HG02571 (cell line): ENCODE data around the gene NCAPG.

Experiments used
- ATAC-seq: cut with Tn5 transposase; IDR thresholded peaks from one replicate; pipeline ENCODE4 v1.9.1; 2021; ENCODE audit warnings: mild to moderate bottlenecking, moderate library complexity; ENCODE audit not compliant: unreplicated experiment

Gene NCAPG

GRCh38 chr4:17810260-17811077, at the start of gene NCAPG, which contains the start of gene DCAF16:
Gene NCAPG (plus strand): TSS chr4:17810979. CDS start chr4:17811078, 99 bp downstream.
Gene DCAF16 (minus strand): TSS chr4:17810757. CDS start chr4:17804141, 6,616 bp downstream.
- ATAC-seq = peak; percentile 91

- ATAC-seq = no peak
These were observed 49.7 kb upstream of the NCAPG start for GRCh38 chr4:17761062-17761461.

- no peak for ATAC-seq
These were observed 48.1 kb upstream of the NCAPG start for GRCh38 chr4:17762726-17763125.

GRCh38 chr4:17763416-17763815, 47.4 kb upstream of the NCAPG start:
- no peak for ATAC-seq

- no peak for ATAC-seq
These were observed 46.8 kb upstream of the NCAPG start for GRCh38 chr4:17763931-17764330.

GRCh38 chr4:17765514-17766286, 45.1 kb upstream of the NCAPG start:
- no peak for ATAC-seq

- no peak for ATAC-seq
These were observed 43.8 kb upstream of the NCAPG start for GRCh38 chr4:17766826-17767458.

GRCh38 chr4:17769406-17770174, 41.2 kb upstream of the NCAPG start:
- ATAC-seq = no peak

- no peak for ATAC-seq
These were observed 39.9 kb upstream of the NCAPG start for GRCh38 chr4:17770845-17771244.

GRCh38 chr4:17771284-17771908, 39.4 kb upstream of the NCAPG start:
- no peak for ATAC-seq

- ATAC-seq = no peak
These were observed 37.6 kb upstream of the NCAPG start for GRCh38 chr4:17773135-17773698.

- ATAC-seq = no peak
These were observed 32.3 kb upstream of the NCAPG start for GRCh38 chr4:17778431-17778830.

GRCh38 chr4:17780501-17781299, 30.1 kb upstream of the NCAPG start:
- no peak for ATAC-seq

GRCh38 chr4:17781300-17782287, 29.2 kb upstream of the NCAPG start, which contains the start of gene FAM184B:
Gene FAM184B (minus strand): TSS chr4:17781621. CDS start chr4:17781299, 322 bp downstream.
- no peak for ATAC-seq

- no peak for ATAC-seq
These were observed 24.9 kb upstream of the NCAPG start for GRCh38 chr4:17785858-17786257.

- no peak for ATAC-seq
These were observed 24.2 kb upstream of the NCAPG start for GRCh38 chr4:17786567-17786966.

- no peak for ATAC-seq
These were observed 23.5 kb upstream of the NCAPG start for GRCh38 chr4:17787315-17787714.

- ATAC-seq = no peak
These were observed 21.8 kb upstream of the NCAPG start for GRCh38 chr4:17788956-17789355.
